Measurements from ENCODE around the gene ITPRIPL2.

Gene ITPRIPL2

GRCh38 chr16:19109288-19109664, 4.5 kb upstream of the ITPRIPL2 start:
- peak overlapping the region; percentile 6; the same call in 1 of the 2 replicates for H3K27ac ChIP-seq
- TF ChIP-seq CTCF (conservative IDR thresholded peaks at IDR 0.05; ENCODE audit: low read depth), result no peak
- DNase-seq (ENCODE audit: low spot score), result no peak
- ChIA-PET POLR2A (ENCODE audit: low non-redundant PET) (interaction anchor here (0.5 kb wide), 1 partner anchor 430 kb away, joined by 3 read pairs; no protein-coding TSS in a partner anchor), CTCF (interaction anchor here (0.7 to 1.1 kb wide), 3 partner anchors 10 to 97 kb away, joined by 3 to 5 read pairs (median 3); no protein-coding TSS in a partner anchor)

- DNase-seq (ENCODE audit: low spot score), result no peak
- no peak for TF ChIP-seq CTCF (conservative IDR thresholded peaks at IDR 0.05; ENCODE audit: low read depth)
- POLR2A ChIA-PET (ENCODE audit: low non-redundant PET), result no interaction called here
- CTCF ChIA-PET, result interaction anchor here (1.0 kb wide), 1 partner anchor 25 kb away, joined by 4 read pairs; no protein-coding TSS in a partner anchor
- H3K27ac ChIP-seq, result no peak overlapping the region
Measured at GRCh38 chr16:19110537-19111360, 3.0 kb upstream of the ITPRIPL2 start.

GRCh38 chr16:19112099-19112407, 1.7 kb upstream of the ITPRIPL2 start:
- no peak overlapping the region for H3K27ac ChIP-seq
- TF ChIP-seq CTCF (conservative IDR thresholded peaks at IDR 0.05; ENCODE audit: low read depth), result no peak
- DNase-seq (ENCODE audit: low spot score), result no peak
- ChIA-PET CTCF (interaction anchor here (0.7 to 1.3 kb wide), 2 partner anchors 23 to 26 kb away, joined by 3 to 4 read pairs; no protein-coding TSS in a partner anchor), POLR2A (ENCODE audit: low non-redundant PET) (interaction anchor here (0.6 kb wide), 2 partner anchors 11 to 72 kb away, joined by 3 to 6 read pairs; no protein-coding TSS in a partner anchor)

GRCh38 chr16:19114359-19115147, 789 bp downstream of the ITPRIPL2 start:
- peak overlapping the region; percentile 91 for H3K27ac ChIP-seq
- ChIA-PET CTCF (interaction anchor here (0.6 to 1.0 kb wide), 5 partner anchors 12 to 128 kb away, joined by 3 to 6 read pairs (median 4); no protein-coding TSS in a partner anchor), POLR2A (ENCODE audit: low non-redundant PET) (interaction anchor here (0.9 to 1.4 kb wide), 2 partner anchors 23 to 24 kb away, joined by 3 to 4 read pairs; no protein-coding TSS in a partner anchor)
- TF ChIP-seq CTCF (conservative IDR thresholded peaks at IDR 0.05; ENCODE audit: low read depth), result peak; percentile 46
- peak; percentile 61 for DNase-seq (ENCODE audit: low spot score)

- peak overlapping the region; percentile 91 for H3K27ac ChIP-seq
- POLR2A ChIA-PET (ENCODE audit: low non-redundant PET), result interaction anchor here (1.4 kb wide), 1 partner anchor 24 kb away, joined by 4 read pairs; no protein-coding TSS in a partner anchor
- CTCF ChIA-PET, result interaction anchor here (0.6 to 0.9 kb wide), 3 partner anchors 20 to 129 kb away, joined by 4 to 6 read pairs (median 4); no protein-coding TSS in a partner anchor
Measured at GRCh38 chr16:19115148-19116021, 1.6 kb downstream of the ITPRIPL2 start.

More at GRCh38 chr16:19115148-19116021, 1.6 kb downstream of the ITPRIPL2 start:
- no peak for DNase-seq (ENCODE audit: low spot score)
- TF ChIP-seq CTCF (conservative IDR thresholded peaks at IDR 0.05; ENCODE audit: low read depth), result no peak
